Measurements from ENCODE around the gene CDH11. TPM values are rescaled to one million over a fixed set of nuclear protein-coding genes. Genes with fewer than 3 reads are reported as not detected.

The CDH11 gene
- total RNA-seq, 3 donors from 2014 or later: 6.4 to 24.7 (median 12.6) TPM

- H3K4me1 ChIP-seq (ENCODE audit: low read depth): no peaks in the 10 kb centered on the region
- intact Hi-C loops (cut with DNase I, micrococcal nuclease): no loop called here
- no peak for TF ChIP-seq CTCF (IDR thresholded peaks at IDR 0.05)
- no peak overlapping the region for H3K4me3 ChIP-seq
- no peaks in the 10 kb centered on the region for H3K9me3 ChIP-seq
- no peak for ATAC-seq
- DNase-seq: no peak
- no peaks in the 10 kb centered on the region for H3K36me3 ChIP-seq (ENCODE audit: low read depth)
These were observed 188.0 kb downstream of the CDH11 start for GRCh38 chr16:64933885-64934284.

DNA sequence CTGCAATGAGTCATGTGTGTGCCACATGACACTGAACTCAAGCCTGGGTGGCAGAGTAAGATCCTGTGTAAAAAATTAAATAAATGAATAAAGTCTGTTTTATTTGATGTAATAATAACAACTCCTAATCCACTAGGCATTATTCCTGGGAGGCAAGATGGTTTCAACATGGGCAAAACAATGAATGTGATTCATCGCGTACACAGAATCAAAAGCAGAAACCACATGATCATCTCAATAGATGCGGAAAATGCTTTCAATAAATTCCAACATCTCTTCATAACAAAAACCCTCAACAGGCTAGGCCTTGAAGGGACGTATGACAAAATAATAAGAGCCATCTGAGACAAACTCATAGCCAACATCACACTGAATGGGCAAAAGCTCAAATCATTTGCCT, 195.4 kb downstream of the CDH11 start:
- Histone ChIP-seq H3K4me3 (no peak overlapping the region), H3K36me3 (ENCODE audit: low read depth) (no peaks in the 10 kb centered on the region), H3K9me3 (peaks cover 3% of the 10 kb centered on the region), H3K4me1 (ENCODE audit: low read depth) (no peaks in the 10 kb centered on the region)
- intact Hi-C loops (cut with DNase I, micrococcal nuclease): no loop called here
- DNase-seq (no peak), ATAC-seq (no peak)
- TF ChIP-seq CTCF (IDR thresholded peaks at IDR 0.05): no peak

GRCh38 chr16:64925166-64925565, 196.7 kb downstream of the CDH11 start:
- H3K4me3 ChIP-seq: no peak overlapping the region
- intact Hi-C loops (cut with DNase I, micrococcal nuclease): no loop called here
- TF ChIP-seq CTCF (IDR thresholded peaks at IDR 0.05): no peak
- peaks cover 3% of the 10 kb centered on the region for H3K9me3 ChIP-seq
- ATAC-seq: no peak
- no peak for DNase-seq
- no peaks in the 10 kb centered on the region for H3K4me1 ChIP-seq (ENCODE audit: low read depth)
- no peaks in the 10 kb centered on the region for H3K36me3 ChIP-seq (ENCODE audit: low read depth)

GRCh38 chr16:64924086-64924485, 197.8 kb downstream of the CDH11 start:
- Histone ChIP-seq H3K4me3 (no peak overlapping the region), H3K4me1 (ENCODE audit: low read depth) (no peaks in the 10 kb centered on the region), H3K9me3 (peaks cover 3% of the 10 kb centered on the region), H3K36me3 (ENCODE audit: low read depth) (no peaks in the 10 kb centered on the region)
- no peak for ATAC-seq
- DNase-seq: no peak
- intact Hi-C loops (cut with DNase I, micrococcal nuclease): no loop called here
- no peak for TF ChIP-seq CTCF (IDR thresholded peaks at IDR 0.05)

DNA sequence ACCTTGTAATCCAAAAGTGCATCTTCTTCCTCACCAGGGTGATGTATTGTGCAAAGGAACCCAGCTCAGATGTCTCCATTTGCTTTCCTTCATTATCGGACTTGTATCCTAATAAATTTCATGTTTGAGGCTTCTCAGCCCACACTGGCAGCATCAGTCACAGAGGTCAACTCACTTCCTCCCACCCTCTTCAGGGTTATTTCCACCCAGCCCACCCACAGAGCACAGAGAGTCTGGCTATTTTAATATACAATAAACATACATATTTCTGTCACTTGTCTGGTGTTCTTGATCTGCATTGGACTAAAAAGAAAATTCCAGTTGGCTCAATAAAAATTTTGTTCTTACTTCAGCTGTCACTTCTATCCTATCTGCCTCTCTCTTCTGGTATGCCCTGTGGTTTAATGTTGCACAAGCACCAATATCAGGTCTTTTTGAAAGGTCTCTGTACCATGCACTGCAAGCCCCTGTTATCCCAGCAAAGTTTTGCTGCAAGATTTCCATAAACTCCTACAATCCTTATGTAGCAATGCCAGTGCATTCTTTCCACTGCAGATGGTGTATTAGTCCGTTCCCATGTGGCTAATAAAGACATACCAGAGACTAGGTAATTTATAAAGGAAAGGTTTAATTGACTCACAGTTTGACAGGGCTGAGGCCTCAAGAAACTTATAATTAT, 201.8 kb downstream of the CDH11 start:
- Histone ChIP-seq H3K4me1 (ENCODE audit: low read depth) (no peaks in the 10 kb centered on the region), H3K36me3 (ENCODE audit: low read depth) (no peaks in the 10 kb centered on the region), H3K9me3 (no peaks in the 10 kb centered on the region), H3K4me3 (no peak overlapping the region)
- ATAC-seq: no peak
- DNase-seq: no peak
- intact Hi-C loops (cut with DNase I, micrococcal nuclease): no loop called here
- TF ChIP-seq CTCF (IDR thresholded peaks at IDR 0.05): no peak

- intact Hi-C loops (cut with DNase I, micrococcal nuclease): no loop called here
- H3K36me3 ChIP-seq (ENCODE audit: low read depth): no peaks in the 10 kb centered on the region
- no peak overlapping the region for H3K4me3 ChIP-seq
- H3K4me1 ChIP-seq (ENCODE audit: low read depth): no peaks in the 10 kb centered on the region
- TF ChIP-seq CTCF (IDR thresholded peaks at IDR 0.05): no peak
- no peak for DNase-seq
- ATAC-seq: no peak
- H3K9me3 ChIP-seq: no peaks in the 10 kb centered on the region
These were observed 202.7 kb downstream of the CDH11 start for GRCh38 chr16:64919141-64919540.

Data from mucosa of descending colon (tissue), 3 donors.